NCI-H345 treated with DMSO at 0.1 percent for 48 hours (cell line): ENCODE data around the gene PAQR7.

Source experiments
- DNase-seq: peaks from one replicate; lab custom pipeline; 2025; ENCODE audit not compliant: unreplicated experiment; lab: John Stamatoyannopoulos, UW

The PAQR7 gene

GRCh38 chr1:25903986-25904385 lies 28.5 kb upstream of the PAQR7 start:
- DNase-seq: no peak

DNA sequence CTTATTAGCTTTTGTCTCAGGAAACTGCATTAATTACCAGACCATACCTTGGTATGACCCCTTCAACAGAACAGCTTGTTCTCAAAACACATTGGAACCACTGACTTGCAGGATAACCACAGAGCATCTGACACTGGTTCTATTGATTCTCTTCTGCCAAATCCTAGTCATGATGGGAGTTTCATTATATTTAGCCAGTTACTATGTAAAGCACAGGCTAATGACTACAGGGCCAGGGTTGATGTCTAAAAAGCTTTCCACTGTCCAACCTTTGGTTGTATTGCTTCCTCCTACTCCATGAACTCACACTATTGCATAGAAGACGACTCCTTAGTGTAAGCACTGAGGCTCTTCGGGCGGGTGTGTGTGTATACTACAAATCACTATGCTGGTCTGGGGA lies 27.0 kb upstream of the PAQR7 start:
- DNase-seq: no peak

DNA sequence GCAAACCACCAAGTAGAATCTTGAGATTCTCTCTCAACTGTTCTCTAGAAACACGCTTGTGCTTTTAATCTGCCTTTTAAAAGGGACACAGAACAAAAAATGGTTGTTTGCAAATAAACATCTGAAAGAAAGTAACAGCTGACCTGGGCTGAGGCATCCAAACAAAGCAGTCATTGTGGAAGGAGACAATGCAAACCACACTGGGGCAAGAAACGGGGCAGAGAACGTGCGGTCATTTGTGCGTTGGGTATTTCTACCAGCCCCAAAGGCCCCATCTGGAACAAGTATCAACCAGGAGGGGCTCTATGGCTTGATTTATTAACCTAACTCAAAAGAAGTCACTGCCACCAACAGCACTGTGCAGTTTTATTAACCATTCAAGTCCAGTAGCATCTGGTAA lies 24.7 kb upstream of the PAQR7 start:
- DNase-seq: no peak

GRCh38 chr1:25899792-25900191 lies 24.3 kb upstream of the PAQR7 start:
- DNase-seq: no peak

DNA sequence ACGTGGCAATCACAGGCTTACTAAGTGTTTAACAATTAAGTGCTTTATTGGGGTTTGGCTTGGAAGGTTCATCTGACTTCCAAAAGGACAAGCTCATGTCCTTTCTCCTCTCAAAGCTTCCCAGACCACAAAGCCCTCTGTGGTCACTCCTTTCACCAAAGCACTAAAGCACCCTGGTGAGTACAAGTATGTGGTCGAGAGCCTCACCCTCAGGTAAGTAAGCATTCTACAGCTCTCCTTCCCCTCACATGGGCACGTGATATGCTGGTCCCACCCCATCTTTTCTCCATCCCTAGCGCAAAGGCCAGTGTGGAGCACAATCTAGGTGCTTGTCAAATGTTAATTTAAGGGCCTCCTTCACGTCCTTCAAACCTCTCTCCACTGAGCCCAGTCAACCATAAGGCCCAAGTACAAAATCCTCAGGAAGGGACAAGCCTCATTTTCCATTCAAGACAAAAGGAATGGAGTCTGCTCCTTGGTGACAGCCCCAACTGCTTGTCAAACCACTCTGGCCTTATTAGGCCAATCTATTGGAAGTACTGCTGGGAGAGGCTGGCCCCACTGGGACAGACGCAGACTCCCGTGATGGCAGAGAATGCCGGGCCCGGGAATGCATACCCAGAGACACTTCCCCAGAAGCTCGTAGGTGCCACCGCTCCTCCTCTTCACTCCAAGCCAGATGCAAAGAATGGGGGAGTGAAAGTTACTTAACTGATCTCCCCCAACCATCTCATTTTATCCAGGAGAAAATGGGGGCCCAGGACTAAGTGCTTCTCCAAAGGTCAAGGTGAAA lies 22.9 kb upstream of the PAQR7 start:
- no peak for DNase-seq

DNA sequence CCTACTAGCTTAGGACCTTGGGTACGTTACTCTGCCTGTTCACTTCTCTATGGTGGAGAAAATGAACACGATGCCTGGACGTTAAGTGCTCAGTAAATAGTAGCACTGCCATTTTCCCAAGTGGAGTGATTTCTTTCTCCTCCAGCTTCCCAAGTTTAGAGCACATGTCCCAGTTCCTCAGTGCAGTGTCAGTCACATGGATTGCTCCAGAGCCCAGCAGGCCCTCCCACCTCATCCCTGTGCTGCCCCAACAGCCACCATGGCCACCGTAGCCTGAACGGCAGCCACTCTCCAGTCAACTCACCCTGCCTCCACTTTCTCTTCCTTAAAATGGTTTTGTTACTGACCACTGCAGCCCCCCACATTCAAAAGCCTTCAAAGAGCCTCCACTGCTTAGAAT lies 22.2 kb upstream of the PAQR7 start:
- DNase-seq: no peak

- DNase-seq: no peak
Measured at GRCh38 chr1:25896266-25896665, 20.8 kb upstream of the PAQR7 start.

GRCh38 chr1:25895365-25895990 lies 20.0 kb upstream of the PAQR7 start:
- peak; percentile 74 for DNase-seq

DNA sequence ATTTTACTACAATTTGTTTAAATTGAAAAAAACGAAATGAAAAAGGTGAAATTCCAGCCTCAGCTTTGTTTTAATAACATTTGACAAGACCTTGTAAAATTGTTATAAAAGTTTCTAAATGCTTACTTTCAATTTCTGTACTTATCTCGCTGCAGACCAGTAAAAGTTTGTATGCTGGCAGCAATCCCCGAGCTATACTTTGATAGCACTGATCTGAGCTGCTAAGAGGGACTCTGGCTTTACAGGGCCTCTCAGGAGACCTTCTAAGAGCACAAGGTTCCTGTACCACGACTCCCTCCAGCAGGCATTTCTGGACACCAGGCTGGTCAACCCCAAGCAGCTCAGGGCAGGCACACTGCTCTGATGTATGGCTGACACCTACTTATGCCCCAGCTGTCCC lies 17.6 kb upstream of the PAQR7 start:
- DNase-seq: no peak

DNA sequence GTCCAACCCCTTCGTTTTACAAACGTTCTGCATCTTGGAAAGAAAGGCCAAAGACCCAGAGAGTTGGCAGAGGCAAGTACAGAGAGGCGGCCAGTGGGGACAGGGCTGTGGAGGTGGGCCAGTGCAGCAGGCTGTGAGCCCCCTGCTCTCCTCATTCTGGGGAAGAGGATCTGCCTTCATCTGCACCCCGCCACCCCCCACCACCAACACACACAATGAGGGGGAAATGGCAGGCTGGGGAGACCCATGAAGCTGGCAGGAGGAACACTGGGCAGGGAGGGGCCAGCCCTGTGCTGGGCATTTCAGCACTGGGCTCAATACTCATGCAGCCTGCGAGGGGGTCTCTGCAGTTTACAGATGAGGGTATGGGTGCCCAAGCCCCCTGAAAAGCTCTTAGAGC lies 16.1 kb upstream of the PAQR7 start:
- DNase-seq: no peak

GRCh38 chr1:25890239-25891034 lies 14.9 kb upstream of the PAQR7 start:
- no peak for DNase-seq

DNA sequence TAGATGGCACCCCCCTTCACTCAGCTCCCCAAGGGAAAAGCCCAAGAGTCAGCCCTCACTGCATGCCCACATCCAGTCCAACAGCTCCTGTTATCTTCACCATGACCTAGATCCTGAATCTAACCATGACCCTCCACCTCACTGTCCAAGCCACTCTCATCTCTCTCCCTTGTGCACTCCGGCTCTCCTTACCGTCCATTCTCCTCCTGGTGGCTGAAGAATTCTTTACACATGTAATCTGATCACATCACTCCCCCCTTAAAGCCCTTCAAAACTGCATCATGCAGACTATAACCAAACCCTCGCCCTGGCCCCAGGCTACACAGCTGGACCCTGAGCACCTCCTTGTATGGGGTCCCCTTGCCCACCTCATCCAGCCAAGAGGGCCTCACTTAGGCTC lies 14.0 kb upstream of the PAQR7 start:
- DNase-seq: peak; percentile 92

- DNase-seq: no peak
Measured at GRCh38 chr1:25888426-25888987, 13.0 kb upstream of the PAQR7 start.

GRCh38 chr1:25885602-25886001 lies 10.1 kb upstream of the PAQR7 start:
- DNase-seq: no peak

DNA sequence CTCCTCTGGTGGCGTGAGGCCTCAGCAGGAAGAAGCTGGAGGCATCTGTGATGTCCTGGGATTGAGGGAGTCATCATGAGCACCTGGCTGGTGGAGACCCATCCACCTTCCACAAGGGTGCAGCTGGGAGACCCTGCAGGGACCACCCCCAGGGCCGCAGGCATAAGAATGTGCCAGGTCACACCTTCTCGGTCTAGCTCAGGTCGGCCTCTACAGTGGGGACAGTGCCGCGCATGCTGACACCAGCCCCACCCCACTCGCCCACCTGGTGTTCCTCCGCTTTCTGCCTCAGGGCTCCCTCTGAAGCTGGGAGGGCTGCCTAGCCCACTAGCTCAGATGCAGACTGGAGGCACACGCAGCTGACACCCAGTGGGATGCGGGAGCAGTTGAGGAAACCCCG lies 5.8 kb upstream of the PAQR7 start:
- no peak for DNase-seq

DNA sequence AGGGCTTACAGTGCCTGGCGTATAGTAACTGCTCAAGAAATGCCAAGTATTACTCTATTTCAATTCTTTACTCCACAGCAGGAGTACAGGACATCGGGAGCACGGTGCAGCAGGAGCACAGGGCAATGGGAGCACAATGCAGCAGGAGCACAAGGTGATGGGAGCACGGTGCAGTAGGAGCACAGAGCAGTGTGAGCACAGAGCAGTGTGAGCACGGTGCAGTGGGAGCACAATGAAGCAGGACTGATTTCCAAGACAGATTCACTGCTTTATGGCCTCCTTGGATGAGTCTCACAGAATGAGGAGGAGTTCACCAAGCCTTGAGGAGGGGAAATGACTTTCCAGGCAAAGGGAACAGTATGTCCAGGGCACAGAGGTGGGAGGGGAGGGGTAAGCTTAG lies 5.0 kb upstream of the PAQR7 start:
- no peak for DNase-seq

DNA sequence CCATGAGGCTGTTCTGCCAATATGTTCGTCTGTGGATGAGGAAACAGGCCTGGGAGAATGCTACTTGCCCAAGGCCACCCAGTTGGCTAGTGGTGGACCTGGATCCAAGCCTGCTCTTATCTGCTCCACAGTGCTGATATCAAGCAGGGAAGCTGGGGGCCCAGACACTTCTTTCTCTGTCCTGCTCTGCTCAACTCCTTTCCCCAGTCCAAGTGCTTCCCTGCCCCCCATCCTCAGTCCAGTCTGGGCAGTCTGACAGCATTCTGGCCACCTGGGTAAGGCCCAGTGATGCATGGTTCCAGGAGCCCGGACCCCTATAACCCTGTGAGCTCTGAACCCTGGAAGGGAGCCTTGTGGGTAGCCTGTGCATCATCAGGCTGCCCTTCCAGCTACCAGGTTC lies 4.2 kb upstream of the PAQR7 start:
- DNase-seq: no peak

- DNase-seq: no peak
Measured at GRCh38 chr1:25878690-25879089, 3.2 kb upstream of the PAQR7 start.

- DNase-seq: no peak
Measured at GRCh38 chr1:25877155-25877554, 1.6 kb upstream of the PAQR7 start.

GRCh38 chr1:25876693-25877077 lies 1.2 kb upstream of the PAQR7 start:
- DNase-seq: no peak

DNA sequence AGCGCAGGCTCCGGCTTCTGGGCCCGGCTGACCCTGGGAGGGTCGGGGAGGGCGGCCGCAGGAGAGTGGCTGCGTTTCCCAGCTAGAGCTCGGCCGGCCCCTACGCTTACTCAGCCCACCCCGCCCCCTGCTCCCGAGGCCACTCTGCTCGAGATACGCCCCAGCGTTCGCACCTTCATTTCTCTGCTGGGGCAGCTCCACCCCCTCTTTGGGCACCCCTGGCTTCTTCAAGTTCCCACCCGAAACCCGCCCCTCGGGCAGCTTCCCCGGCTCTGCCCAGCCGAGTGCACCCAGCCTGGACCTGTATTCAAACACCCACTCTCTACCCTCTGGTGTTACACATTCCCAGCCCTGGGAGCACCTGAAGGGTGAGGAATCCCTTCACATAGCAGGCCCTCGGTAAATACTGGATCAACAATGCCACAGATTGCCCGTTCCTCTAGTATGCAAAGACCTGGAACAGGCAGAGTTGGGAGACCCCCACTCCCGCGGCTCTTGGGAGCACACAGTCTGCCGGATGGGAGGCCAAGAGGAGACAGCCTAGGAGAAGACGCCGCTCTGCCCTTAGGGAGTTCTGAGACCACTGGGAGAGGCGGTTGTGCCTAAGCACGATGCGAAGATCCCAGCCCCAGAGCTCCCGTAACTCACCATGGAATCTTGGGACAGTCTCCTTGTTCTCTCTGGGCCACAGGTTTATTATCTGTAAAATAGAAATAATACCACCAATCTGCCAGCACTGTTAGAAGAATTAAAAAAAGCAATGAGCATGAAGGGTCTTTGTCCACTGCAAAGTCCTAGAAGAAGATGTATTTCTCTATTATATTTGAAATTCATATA lies 566 bp upstream of the PAQR7 start:
- no peak for DNase-seq
